ENCODE results near the gene TTN. TPM values are rescaled to one million over a fixed set of nuclear protein-coding genes. Genes with fewer than 3 reads are reported as not detected.

TTN gene
- total RNA-seq, 2 donors from 2014 or later, result 1,545 to 1,612 TPM

DNA sequence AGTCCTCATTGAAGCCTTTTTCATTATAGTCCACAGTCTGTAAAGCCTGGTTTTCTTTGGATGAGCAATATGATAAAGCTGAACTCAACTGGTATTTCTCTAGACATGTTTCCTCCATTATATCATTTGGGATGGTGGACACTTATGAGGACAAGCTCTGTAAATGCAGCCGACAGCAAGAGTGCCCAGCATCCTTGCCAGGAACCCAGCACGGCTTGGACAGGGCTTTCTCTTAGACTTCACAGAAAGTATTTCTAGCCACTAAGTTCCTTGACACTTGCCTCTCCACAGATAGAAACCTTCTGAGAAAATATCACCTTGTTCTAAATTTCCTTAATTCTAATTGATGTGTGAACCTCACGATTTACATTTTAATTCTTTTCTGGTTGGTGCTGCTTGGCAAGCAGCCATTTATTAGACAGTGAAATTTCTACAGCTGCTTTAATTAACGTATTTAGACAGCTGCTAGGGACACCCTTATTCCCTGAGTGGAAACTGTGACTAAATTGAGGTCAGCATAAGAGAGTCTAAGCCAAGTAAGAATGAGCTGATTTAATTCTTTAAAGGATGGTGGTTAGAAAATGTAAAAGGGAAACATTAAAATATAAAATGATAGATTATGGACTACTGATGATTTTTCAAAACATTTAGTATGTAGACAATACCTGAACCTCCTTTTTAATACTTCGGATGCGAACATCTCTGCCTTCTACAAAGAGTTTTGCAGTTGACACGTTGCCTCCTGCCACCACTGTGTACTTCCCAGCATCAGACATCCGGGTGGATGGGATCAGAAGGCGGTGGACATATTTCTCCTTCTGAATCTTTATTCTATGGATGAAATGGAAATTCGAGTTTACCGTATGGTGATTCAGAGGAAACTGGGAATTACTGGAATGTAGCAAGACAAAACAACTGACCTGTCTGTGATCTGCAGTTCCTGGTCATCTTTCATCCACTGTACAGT is 39.8 kb downstream of the TTN start:
- intact Hi-C loops (cut with DNase I), result no loop called here
- DNase-seq (no peak), ATAC-seq (peak in 1 of 2 donors; percentile 36)

DNA sequence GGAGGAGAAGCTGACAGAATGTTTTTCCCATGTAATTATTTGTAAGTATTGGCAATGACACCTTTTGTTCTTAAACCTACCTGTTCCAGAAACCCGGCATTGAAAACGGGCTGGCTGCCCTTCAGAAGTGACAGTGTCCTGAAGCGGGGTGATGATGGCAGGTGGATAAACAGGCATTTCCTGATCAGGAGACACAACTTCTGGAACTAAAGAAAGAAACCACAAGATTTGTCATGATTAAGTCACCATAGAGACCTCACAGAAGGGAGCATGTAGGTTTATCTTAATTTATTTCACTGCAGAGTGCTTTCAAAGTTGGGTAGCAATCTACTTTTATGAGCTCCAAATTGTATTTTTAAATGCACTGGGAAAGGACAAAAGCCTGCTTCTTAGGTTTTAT is 43.1 kb downstream of the TTN start:
- DNase-seq (no peak), ATAC-seq (no peak)
- intact Hi-C loops (cut with DNase I), result no loop called here

GRCh38 chr2:178761759-178762371 is 45.4 kb downstream of the TTN start:
- peak in 1 of 2 donors; percentile 14 for ATAC-seq
- intact Hi-C loops (cut with DNase I), result no loop called here
- DNase-seq, result no peak

- intact Hi-C loops (cut with DNase I), result no loop called here
- DNase-seq (no peak), ATAC-seq (peak; percentile 40 to 52)
These were observed 50.4 kb downstream of the TTN start for GRCh38 chr2:178756843-178757242.

DNA sequence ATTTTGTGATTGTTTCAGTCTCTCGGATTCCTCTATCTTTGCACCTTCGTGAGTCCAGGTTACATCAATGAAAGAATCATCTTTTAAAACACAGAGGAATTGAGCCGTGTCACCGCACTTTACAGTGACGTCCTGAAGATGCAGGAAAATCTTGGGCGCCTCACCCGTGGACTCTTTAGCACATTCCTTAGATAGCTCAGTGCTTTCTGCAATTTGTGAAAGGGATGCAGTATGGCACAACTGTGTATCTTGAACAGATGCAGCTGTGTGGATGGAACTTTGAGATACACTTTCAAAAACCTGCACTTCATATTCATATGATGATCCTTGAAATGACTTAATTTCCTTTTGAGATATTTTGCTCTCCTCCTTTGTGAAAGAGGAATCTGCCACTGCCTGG is 50.9 kb downstream of the TTN start:
- ATAC-seq (peak in 1 of 2 donors; percentile 3), DNase-seq (no peak)
- intact Hi-C loops (cut with DNase I), result no loop called here

- no peak for DNase-seq
- intact Hi-C loops (cut with DNase I), result no loop called here
- ATAC-seq, result peak in 1 of 2 donors; percentile 26
These were observed 59.5 kb downstream of the TTN start for GRCh38 chr2:178747767-178748166.

DNA sequence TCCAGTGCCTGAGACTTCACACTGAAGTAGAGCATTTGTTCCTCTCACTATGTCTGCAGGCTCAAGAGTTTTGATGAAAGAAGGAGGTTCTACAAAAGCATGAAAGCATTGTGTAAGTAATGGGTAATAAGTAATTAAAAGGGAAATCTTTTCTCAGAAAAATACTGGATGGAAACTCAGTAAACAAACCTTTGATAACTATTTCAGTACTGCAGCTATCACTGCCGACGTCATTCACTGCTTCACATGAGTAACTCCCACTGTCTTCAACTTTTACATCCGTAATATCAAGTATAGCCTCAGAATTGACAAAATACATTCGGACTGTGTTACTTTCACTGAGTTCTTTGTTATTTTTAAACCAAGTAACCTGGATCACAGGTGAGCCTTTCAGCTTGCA is 72.7 kb downstream of the TTN start:
- no peak for ATAC-seq
- no peak for DNase-seq
- intact Hi-C loops (cut with DNase I), result no loop called here

- intact Hi-C loops (cut with DNase I), result no loop called here
- ATAC-seq, result no peak
- DNase-seq, result no peak
These were observed 73.2 kb downstream of the TTN start for GRCh38 chr2:178733975-178734374.

- intact Hi-C loops (cut with DNase I), result no loop called here
- DNase-seq, result no peak
- peak in 1 of 2 donors; percentile 5 for ATAC-seq
These were observed 74.3 kb downstream of the TTN start for GRCh38 chr2:178732913-178733312.

DNA sequence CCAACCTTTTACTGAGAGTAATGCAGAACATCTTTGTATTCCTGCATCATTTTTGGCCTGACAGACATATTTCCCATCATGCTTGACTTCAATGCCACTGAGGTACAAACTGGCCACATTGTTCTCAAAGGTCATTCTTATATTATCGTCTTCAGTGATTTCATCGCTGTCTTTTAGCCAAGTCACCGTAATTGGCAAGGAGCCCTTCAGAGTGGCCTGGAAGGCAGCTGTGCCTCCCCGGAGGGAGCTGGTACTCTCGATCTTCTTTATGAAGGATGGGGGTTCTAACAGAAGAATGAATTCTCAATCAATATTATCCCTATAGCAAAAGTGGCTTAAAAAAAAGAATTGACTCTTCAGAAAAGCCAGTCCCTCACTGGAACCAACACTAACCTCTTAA is 75.9 kb downstream of the TTN start:
- ATAC-seq (peak in 1 of 2 donors; percentile 33), DNase-seq (no peak)
- intact Hi-C loops (cut with DNase I), result no loop called here

- peak; percentile 11 to 39 for ATAC-seq
- intact Hi-C loops (cut with DNase I), result no loop called here
- DNase-seq, result no peak
These were observed 77.2 kb downstream of the TTN start for GRCh38 chr2:178730049-178730448.

DNA sequence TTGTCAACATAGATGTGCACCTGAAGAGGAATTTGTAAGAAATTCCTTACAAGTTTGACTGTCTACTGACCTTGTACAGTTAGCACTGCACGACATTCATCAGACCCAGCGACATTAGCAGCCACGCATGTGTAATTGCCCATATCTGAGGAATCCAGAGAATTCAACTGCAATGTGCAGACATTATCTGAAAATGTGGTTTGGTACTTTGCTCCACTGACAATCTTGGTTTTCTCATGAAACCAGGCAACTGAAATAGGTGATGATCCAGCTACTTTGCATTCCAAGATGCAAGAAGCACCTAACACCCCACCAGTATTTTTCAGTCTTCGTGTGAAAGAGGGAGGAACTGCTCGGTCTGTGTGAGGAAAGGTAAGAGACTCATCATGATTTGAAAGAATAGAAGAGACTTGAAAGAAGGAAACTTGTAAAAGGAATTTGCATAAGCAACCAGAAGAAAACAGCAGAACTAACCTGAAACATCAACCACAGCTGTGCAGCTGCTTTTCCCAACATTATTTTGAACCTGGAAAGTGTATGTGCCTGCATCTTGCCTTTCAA is 83.4 kb downstream of the TTN start:
- DNase-seq (no peak), ATAC-seq (no peak)
- intact Hi-C loops (cut with DNase I), result no loop called here

DNA sequence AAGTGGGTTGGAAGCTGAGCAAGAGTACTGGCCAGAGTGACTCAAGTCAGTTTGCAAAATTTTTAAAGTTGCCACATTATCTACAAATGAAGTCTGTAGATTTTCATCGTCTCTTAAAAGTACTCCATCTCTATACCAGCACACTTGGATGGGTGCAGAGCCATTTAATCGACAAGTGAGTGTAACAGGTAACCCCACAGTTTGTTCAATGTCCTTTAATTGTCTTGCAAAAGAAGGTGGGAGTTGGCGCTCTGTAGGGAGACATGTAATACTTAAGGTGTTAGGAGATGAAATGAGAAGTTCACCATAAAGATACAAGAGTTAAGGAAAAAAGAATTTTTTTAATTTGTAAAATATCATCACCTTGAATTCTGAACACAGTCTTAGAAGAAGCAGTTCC is 84.9 kb downstream of the TTN start:
- intact Hi-C loops (cut with DNase I), result no loop called here
- ATAC-seq, result no peak
- DNase-seq, result no peak

DNA sequence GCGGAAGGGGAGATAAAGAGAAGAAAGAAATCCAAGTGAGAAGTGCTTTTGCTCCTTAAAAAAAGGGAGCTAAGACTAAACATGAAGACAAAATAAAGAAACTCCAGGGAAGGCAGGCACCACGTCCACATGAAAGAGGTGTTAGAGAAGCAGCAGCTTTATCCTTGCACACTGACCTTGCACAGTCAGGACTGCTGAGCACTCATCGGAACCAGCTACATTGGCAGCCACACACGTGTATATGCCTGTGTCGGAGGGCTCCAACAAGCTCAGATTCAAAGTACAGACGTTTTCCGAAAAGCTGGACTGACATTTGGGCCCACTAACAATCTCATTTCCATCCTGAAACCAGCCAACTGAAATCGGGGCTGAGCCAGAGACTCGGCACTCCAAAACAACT is 88.2 kb downstream of the TTN start:
- no peak for DNase-seq
- peak; percentile 41 to 68 for ATAC-seq
- intact Hi-C loops (cut with DNase I), result no loop called here

DNA sequence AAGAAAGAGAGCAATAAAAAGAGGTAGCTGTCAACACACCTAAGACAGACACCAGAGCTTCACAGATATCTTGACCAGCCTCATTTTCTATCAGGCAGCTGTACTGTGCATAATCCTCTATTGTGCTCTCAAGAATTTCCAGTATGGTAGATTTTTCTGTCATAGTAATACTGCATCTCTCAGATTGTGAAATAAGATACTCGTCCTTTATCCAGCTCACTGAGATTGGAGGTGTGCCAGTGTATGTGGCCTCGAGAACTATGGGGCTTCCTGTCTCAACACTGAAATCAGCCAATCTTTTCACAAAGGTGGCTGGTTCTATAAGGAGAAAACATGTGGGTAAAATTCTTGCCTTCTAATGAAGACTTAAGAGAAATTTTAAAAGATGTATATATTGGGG is 88.9 kb downstream of the TTN start:
- ATAC-seq (peak in 1 of 2 donors; percentile 9), DNase-seq (no peak)
- intact Hi-C loops (cut with DNase I), result no loop called here

- DNase-seq (no peak), ATAC-seq (no peak)
- intact Hi-C loops (cut with DNase I), result no loop called here
These were observed 90.8 kb downstream of the TTN start for GRCh38 chr2:178716394-178716793.

DNA sequence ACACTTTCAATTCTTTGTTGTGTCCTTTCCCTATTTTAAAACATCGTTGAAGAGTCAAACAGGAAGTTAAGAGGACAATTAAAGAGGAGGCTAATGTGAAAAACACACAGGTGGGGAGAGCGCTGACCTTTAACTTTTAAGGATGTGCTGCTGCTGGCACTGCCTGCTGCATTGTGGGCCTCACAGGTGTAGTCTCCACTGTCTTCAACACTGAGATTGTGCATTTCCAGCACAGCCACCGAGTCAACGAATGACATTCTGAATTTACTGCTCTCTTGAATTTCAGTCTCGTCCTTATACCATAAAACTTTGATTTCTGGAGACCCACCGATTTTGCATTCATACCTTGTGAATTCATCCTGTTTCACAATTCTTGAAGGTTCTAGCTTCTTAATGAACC is 91.9 kb downstream of the TTN start:
- no peak for DNase-seq
- no peak for ATAC-seq
- intact Hi-C loops (cut with DNase I), result no loop called here

GRCh38 chr2:178707476-178707875 is 99.7 kb downstream of the TTN start:
- DNase-seq, result no peak
- intact Hi-C loops (cut with DNase I), result no loop called here
- ATAC-seq, result no peak

GRCh38 chr2:178704876-178705275 is 102.3 kb downstream of the TTN start:
- intact Hi-C loops (cut with DNase I), result no loop called here

DNA sequence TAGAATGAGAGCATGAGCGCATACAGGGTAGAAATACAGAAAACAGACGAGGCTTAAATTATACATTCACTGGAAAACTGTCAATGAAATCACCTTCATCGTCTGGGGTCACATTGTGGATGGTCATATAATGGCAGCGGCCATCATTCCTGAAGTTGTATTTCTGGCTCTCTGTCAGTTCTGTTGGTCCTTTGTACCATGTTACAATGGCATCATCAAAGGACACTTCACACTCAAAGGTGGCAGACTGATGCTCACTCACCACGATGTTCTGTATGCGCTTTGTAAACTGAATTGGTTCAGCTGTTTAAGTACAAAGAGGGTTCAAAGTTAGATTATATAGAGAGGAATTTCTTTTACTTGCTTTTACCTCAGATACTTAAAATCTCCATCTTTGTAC is 104.9 kb downstream of the TTN start:
- DNase-seq (no peak), ATAC-seq (no peak)
- intact Hi-C loops (cut with DNase I), result no loop called here

More at GRCh38 chr2:178704876-178705275, 102.3 kb downstream of the TTN start:
- DNase-seq (no peak), ATAC-seq (no peak)
